AG04450 (cell line): ENCODE data around the gene KAT5. TPM values are rescaled to one million over a fixed set of nuclear protein-coding genes. Genes with fewer than 3 reads are reported as not detected.
"Not testable (repeated sequence)": the region's sequence is repeated elsewhere in the genome, so short reads cannot be mapped to it uniquely, and the experiment has no call there.

Experiments
- CTCF ChIA-PET: fragments of 300-600, 350-600 bp; formaldehyde crosslinking; extraction: SDS; loops from one replicate; lab custom pipeline; 2022; ENCODE audit warnings: antibody characterized with exemption, inconsistent platforms; lab: Charles Lee
- POLR2A ChIA-PET: fragments of 350-600 bp; formaldehyde crosslinking; extraction: SDS; loops from one replicate; lab custom pipeline; 2021; ENCODE audit warnings: antibody characterized with exemption, inconsistent platforms; lab: Yijun Ruan, JAX
- DNase-seq: peaks from one replicate; pipeline ENCODE4 v3.0.0-alpha.2; 2011; ENCODE audit warnings: low read depth, low spot score
- H3K27ac ChIP-seq: one replicate; pipeline ENCODE4 v1.5.1; 2012; ENCODE audit warnings: low read depth, low read length, control low read depth
- H3K27me3 ChIP-seq: one replicate; pipeline ENCODE4 v1.6.0; 2012; ENCODE audit warnings: low read length; ENCODE audit not compliant: control insufficient read depth, insufficient read depth
- H3K4me3 ChIP-seq: 2 replicates; pipeline ENCODE4 v1.5.1; 2011; ENCODE audit warnings: mild to moderate bottlenecking, low read depth, low read length, control low read depth
- H3K9me3 ChIP-seq: 2 replicates; pipeline ENCODE4 v1.5.1; 2012; ENCODE audit warnings: low read length; ENCODE audit not compliant: control insufficient read depth, insufficient read depth
- CTCF ChIP-seq: IDR thresholded peaks from 2 replicates; pipeline ENCODE4 v1.5.1; 2011; ENCODE audit warnings: low read depth, low read length, control low read depth, inconsistent platforms
- polyA plus RNA-seq: library from polyadenylated mRNA; depleted of rRNA; stranded (reverse); fragments of >200 nt; gene quantifications from 2 replicates; pipeline ENCODE4 v1.2.3, GENCODE V29; 2011

KAT5 gene
- polyA plus RNA-seq, 1 experiment, result 22.6 TPM

DNA sequence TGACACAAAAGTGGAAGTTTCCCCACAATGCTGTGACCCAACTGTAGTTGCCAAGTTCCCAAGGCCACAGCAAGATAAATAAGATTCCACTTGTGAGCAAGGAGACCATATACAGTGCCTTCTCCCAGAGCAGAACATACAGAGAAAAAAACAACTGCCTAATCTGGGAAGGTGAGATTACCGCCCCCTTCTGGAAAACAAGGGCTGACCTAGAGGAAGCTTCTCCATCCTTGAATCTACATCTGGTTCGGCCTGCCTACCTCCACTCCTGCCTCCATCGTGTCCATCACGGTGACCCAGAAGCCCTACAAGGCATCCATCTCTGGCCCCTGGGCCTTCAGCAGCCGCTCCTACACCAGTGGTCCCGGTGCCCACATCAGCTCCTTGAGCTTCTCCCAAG is 14.6 kb downstream of the KAT5 start:
- DNase-seq, result no peak
- H3K27me3 ChIP-seq, result peaks cover 10% of the 10 kb centered on the region
- POLR2A ChIA-PET, result interaction anchor here (0.6 kb wide), 1 partner anchor 49 kb away, joined by 3 read pairs; no protein-coding TSS in a partner anchor
- no peaks in the 10 kb centered on the region for H3K9me3 ChIP-seq
- no peak overlapping the region for H3K27ac ChIP-seq
- no peak for TF ChIP-seq CTCF
- H3K4me3 ChIP-seq, result no peak overlapping the region
- CTCF ChIA-PET, result interaction anchor here (0.6 to 2.3 kb wide), 2 partner anchors 15 to 80 kb away, joined by 3 to 6 read pairs; partner anchors contain the start of gene KAT5

GRCh38 chr11:65727865-65728264 is 15.8 kb downstream of the KAT5 start:
- POLR2A ChIA-PET, result interaction anchor here (1.6 kb wide), 2 partner anchors 8 to 16 kb away, joined by 3 to 5 read pairs; partner anchors contain the start of gene KAT5
- no peak for DNase-seq
- no peak overlapping the region for H3K4me3 ChIP-seq
- H3K9me3 ChIP-seq, result no peaks in the 10 kb centered on the region; the same call in 1 of the 2 replicates
- CTCF ChIA-PET, result interaction anchor here (1.3 to 2.3 kb wide), 3 partner anchors 8 to 160 kb away, joined by 3 to 6 read pairs (median 4); partner anchors contain the start of genes FIBP, KAT5 and RNASEH2C
- no peak overlapping the region for H3K27ac ChIP-seq
- peaks cover 10% of the 10 kb centered on the region for H3K27me3 ChIP-seq
- no peak for TF ChIP-seq CTCF

GRCh38 chr11:65730461-65730860 is 18.4 kb downstream of the KAT5 start:
- Histone ChIP-seq H3K4me3 (no peak overlapping the region), H3K27ac (no peak overlapping the region), H3K27me3 (peaks cover 10% of the 10 kb centered on the region), H3K9me3 (no peaks in the 10 kb centered on the region; the same call in 1 of the 2 replicates)
- ChIA-PET CTCF (no interaction called here), POLR2A (interaction anchor here (0.6 kb wide), 1 partner anchor 18 kb away, joined by 3 read pairs; the partner anchor contains the start of gene KAT5)
- DNase-seq, result no peak
- TF ChIP-seq CTCF, result no peak

DNA sequence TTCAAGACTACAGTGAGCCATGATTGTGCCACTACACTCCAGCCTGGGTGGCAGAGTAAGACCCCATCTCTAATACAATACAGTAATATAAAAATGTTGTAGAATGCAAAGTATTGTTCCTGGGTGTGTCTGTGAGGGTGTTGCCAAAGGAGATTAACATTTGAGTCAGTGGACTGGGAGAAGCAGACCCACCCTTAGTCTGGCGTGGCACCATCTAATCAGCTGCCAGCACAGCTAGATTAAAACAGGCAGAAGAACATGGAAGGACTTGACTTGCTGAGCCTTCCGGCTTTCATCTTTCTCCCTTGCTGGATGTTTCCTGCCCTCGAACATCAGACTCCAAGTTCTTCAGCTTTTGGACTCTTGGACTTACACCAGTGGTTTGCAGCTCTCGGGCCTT is 23.1 kb downstream of the KAT5 start:
- H3K27me3 ChIP-seq, CTCF ChIA-PET, POLR2A ChIA-PET, H3K9me3 ChIP-seq, DNase-seq, H3K4me3 ChIP-seq, H3K27ac ChIP-seq: not testable (repeated sequence)

DNA sequence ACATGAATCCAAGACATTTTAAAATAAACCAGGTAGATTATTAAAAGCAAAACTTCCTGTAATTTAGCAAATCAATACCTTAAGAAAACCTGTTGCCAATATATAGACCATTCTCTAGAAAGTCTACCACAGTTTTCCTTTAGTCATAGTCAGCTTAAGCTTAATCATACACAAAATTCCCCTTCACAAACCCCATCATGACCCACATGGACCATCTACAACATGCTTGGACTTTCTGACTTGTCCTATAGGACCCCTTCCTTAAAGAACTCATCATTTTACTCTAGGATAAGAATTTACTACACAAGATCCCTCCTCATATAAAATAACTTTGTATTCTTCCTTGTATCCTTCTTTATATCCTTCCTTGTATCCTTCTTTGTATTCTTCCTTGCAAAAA is 24.8 kb downstream of the KAT5 start:
- ChIA-PET POLR2A (no interaction called here), CTCF (no interaction called here)
- no peak overlapping the region for H3K27ac ChIP-seq
- no peaks in the 10 kb centered on the region; the same call in 1 of the 2 replicates for H3K9me3 ChIP-seq
- DNase-seq, result no peak
- TF ChIP-seq CTCF, result no peak
- peaks cover 10% of the 10 kb centered on the region for H3K27me3 ChIP-seq
- H3K4me3 ChIP-seq, result no peak overlapping the region
